Caco-2 (cell line): ENCODE results near the gene ASTN1. TPM values are rescaled to one million over a fixed set of nuclear protein-coding genes. Genes with fewer than 3 reads are reported as not detected.

Source experiments
- BruUV-seq: library from RNA; stranded (reverse); fragments of 400-500 nt; replicated peaks from 2 replicates; lab custom pipeline; 2021; lab: Mats Ljungman, UMichigan
- CTCF ChIA-PET: fragments of 300-600 bp; sonication (Branson Sonifier 250); formaldehyde crosslinking; loops from one replicate; lab custom pipeline; 2022; ENCODE audit warnings: antibody characterized with exemption; lab: Charles Lee
- POLR2A ChIA-PET: fragments of 300-600 bp; sonication (Branson Sonifier 250); formaldehyde crosslinking; loops from one replicate; lab custom pipeline; 2022; ENCODE audit warnings: antibody characterized with exemption; lab: Charles Lee
- DNase-seq, 2 experiments: peaks; one replicate each; pipeline versions ENCODE4 v3.0.0 to v3.0.0-alpha.2; 2020 to 2022
- H3K27me3 ChIP-seq: replicated peaks from 2 replicates; pipeline ENCODE4 v1.6.0; 2011; ENCODE audit warnings: low read length; ENCODE audit not compliant: control insufficient read depth, insufficient read depth
- H3K36me3 ChIP-seq: 2 replicates; pipeline ENCODE4 v1.5.1; 2011; ENCODE audit warnings: low read length; ENCODE audit not compliant: control insufficient read depth, insufficient read depth
- H3K4me1 ChIP-seq: fragments of 250-450 bp; sonication (Bioruptor Pico); 2 replicates; pipeline ENCODE4 v1.5.1; 2020; ENCODE audit warnings: mild to moderate bottlenecking
- H3K4me3 ChIP-seq: 2 replicates; pipeline ENCODE4 v1.5.1; 2011; ENCODE audit warnings: low read depth, mild to moderate bottlenecking, control low read depth, low read length
- H3K9me3 ChIP-seq: fragments of 250-450 bp; sonication (Bioruptor Pico); 2 replicates; pipeline ENCODE4 v1.5.1; 2020; ENCODE audit warnings: mild to moderate bottlenecking, moderate library complexity
- H3K27ac Mint-ChIP-seq: one replicate; pipeline ENCODE4 v1.8.0; 2022; ENCODE audit warnings: mixed read lengths; ENCODE audit not compliant: unreplicated experiment
- H3K27me3 Mint-ChIP-seq: one replicate; pipeline ENCODE4 v1.8.0; 2022; ENCODE audit warnings: mixed read lengths; ENCODE audit not compliant: insufficient read depth, unreplicated experiment
- H3K36me3 Mint-ChIP-seq: one replicate; pipeline ENCODE4 v1.8.0; 2022; ENCODE audit warnings: mild to moderate bottlenecking, mixed read lengths; ENCODE audit not compliant: insufficient read depth, unreplicated experiment
- H3K4me1 Mint-ChIP-seq: one replicate; pipeline ENCODE4 v1.8.0; 2022; ENCODE audit warnings: low read depth, mixed read lengths; ENCODE audit not compliant: unreplicated experiment
- H3K4me3 Mint-ChIP-seq: one replicate; pipeline ENCODE4 v1.8.0; 2022; ENCODE audit warnings: mild to moderate bottlenecking, moderate library complexity, mixed read lengths; ENCODE audit not compliant: unreplicated experiment
- H3K9me3 Mint-ChIP-seq: one replicate; pipeline ENCODE4 v1.8.0; 2022; ENCODE audit warnings: mixed read lengths; ENCODE audit not compliant: unreplicated experiment
- CTCF ChIP-seq, 2 experiments: fragments of 200-600 bp in 1 of 2; IDR thresholded peaks; 1 replicate in 1 of 2; 2 replicates in 1 of 2; pipeline versions ENCODE4 v1.5.1 to v1.8.0; 2011 to 2022; ENCODE audit warnings: antibody characterized with exemption in 1 of 2, control low read depth in 1 of 2, inconsistent platforms in 1 of 2, low read depth in 1 of 2, low read length in 1 of 2, mild to moderate bottlenecking in 1 of 2, moderate library complexity in 1 of 2; ENCODE audit not compliant: insufficient read depth in 1 of 2, severe bottlenecking in 1 of 2, unreplicated experiment in 1 of 2
- intact Hi-C: fragments of 100-400 bp; cut with micrococcal nuclease; formaldehyde crosslinking; loops from one replicate; pipeline ENCODE4 v1.10.0; 2022; ENCODE audit not compliant: unreplicated experiment
- total RNA-seq: library from RNA; stranded (reverse); gene quantifications from 2 replicates; pipeline ENCODE4 v1.2.3, GENCODE V29; 2022

Gene ASTN1
- total RNA-seq, 1 experiment from 2014 or later: not detected

DNA sequence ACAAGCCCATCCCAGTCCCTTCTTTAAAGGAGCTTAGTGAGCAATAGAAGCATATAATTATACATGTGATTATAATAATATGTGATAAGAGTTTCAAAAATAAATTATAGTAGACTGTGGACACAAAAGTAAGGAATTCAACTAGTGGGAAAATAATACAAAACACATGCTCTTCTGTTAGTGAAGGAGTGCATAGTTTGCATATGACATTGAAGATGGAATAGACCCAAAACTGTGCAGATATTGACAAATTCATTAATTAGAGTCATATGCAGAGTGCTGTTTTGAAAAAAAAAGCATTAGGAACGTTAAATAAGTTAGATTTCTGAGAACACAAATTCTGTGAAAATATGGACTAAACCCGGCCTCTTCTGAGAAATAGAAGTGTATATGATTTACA is 278.8 kb downstream of the ASTN1 start:
- peaks cover 22% of the 10 kb centered on the region for H3K27me3 Mint-ChIP-seq

DNA sequence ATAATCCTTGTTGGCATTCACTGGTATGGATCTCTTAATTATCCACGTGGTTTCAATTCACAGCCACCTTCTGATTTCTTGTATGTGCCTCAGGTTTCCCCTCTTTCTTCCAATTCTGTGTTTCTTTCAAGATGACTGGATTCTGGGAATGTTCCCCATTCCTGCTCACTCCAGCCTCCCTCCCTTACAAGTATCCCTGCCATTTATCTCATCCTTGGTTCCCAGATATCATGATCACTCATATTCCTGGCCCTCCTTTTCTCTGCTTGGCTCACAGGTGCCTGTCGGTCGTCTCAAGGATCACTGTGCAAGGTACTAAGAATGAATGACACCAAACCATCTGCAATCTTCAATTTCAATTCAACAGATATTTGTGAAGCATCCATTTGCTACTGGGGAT is 279.2 kb downstream of the ASTN1 start:
- intact Hi-C loops: no loop called here
- H3K36me3 Mint-ChIP-seq: no peaks in the 10 kb centered on the region
- no TSS peak for BruUV-seq
- no peak overlapping the region for H3K27ac Mint-ChIP-seq
- ChIA-PET CTCF (no interaction called here), POLR2A (no interaction called here)
- H3K4me3 Mint-ChIP-seq: no peak overlapping the region
- H3K27me3 Mint-ChIP-seq: peaks cover 19% of the 10 kb centered on the region
- Histone ChIP-seq H3K4me1 (no peaks in the 10 kb centered on the region), H3K36me3 (no peaks in the 10 kb centered on the region), H3K9me3 (no peaks in the 10 kb centered on the region), H3K27me3 (no peaks in the 10 kb centered on the region), H3K4me3 (no peak overlapping the region)
- no peak for TF ChIP-seq CTCF (IDR thresholded peaks at IDR 0.05; ENCODE audit: insufficient read depth in 1 of 2, low read depth in 1 of 2, low read length in 1 of 2, severe bottlenecking in 1 of 2, unreplicated experiment in 1 of 2)
- H3K4me1 Mint-ChIP-seq: no peaks in the 10 kb centered on the region
- no peaks in the 10 kb centered on the region for H3K9me3 Mint-ChIP-seq
- DNase-seq: no peak

More for the DNA sequence above, 278.8 kb downstream of the ASTN1 start:
- no peak for TF ChIP-seq CTCF (IDR thresholded peaks at IDR 0.05; ENCODE audit: insufficient read depth in 1 of 2, low read depth in 1 of 2, low read length in 1 of 2, severe bottlenecking in 1 of 2, unreplicated experiment in 1 of 2)
- H3K9me3 Mint-ChIP-seq: no peaks in the 10 kb centered on the region
- H3K4me1 Mint-ChIP-seq: no peaks in the 10 kb centered on the region
- Histone ChIP-seq H3K9me3 (no peaks in the 10 kb centered on the region), H3K4me1 (no peaks in the 10 kb centered on the region), H3K36me3 (no peaks in the 10 kb centered on the region), H3K4me3 (no peak overlapping the region), H3K27me3 (no peaks in the 10 kb centered on the region)
- H3K4me3 Mint-ChIP-seq: no peak overlapping the region
- no TSS peak for BruUV-seq
- ChIA-PET CTCF (no interaction called here), POLR2A (no interaction called here)
- no peak overlapping the region for H3K27ac Mint-ChIP-seq
- DNase-seq: no peak
- no peaks in the 10 kb centered on the region for H3K36me3 Mint-ChIP-seq
- intact Hi-C loops: no loop called here

- no peaks in the 10 kb centered on the region for H3K36me3 ChIP-seq
- Mint-ChIP-seq H3K4me3 (no peak overlapping the region), H3K27me3 (peaks cover 15% of the 10 kb centered on the region), H3K9me3 (no peaks in the 10 kb centered on the region), H3K27ac (no peak overlapping the region), H3K4me1 (no peaks in the 10 kb centered on the region), H3K36me3 (no peaks in the 10 kb centered on the region)
- POLR2A ChIA-PET: no interaction called here
- no peaks in the 10 kb centered on the region for H3K4me1 ChIP-seq
- no peak for DNase-seq
- no peak overlapping the region for H3K4me3 ChIP-seq
- no TSS peak for BruUV-seq
- no peaks in the 10 kb centered on the region for H3K9me3 ChIP-seq
- CTCF ChIA-PET: no interaction called here
- intact Hi-C loops: no loop called here
- no peak for TF ChIP-seq CTCF (IDR thresholded peaks at IDR 0.05; ENCODE audit: insufficient read depth in 1 of 2, low read depth in 1 of 2, low read length in 1 of 2, severe bottlenecking in 1 of 2, unreplicated experiment in 1 of 2)
- H3K27me3 ChIP-seq: no peaks in the 10 kb centered on the region
These were observed 279.6 kb downstream of the ASTN1 start for GRCh38 chr1:176884911-176885310.
